K562 (cell line): ENCODE measurements around the gene FBLIM1. TPM values are rescaled to one million over a fixed set of nuclear protein-coding genes. Genes with fewer than 3 reads are reported as not detected.

ENCODE experiments used
- ATAC-seq: fragments of 200-7000 bp; cut with Tn5 transposase; 3 replicates; pipeline ENCODE4 v1.9.1; 2020; ENCODE audit warnings: moderate library complexity
- BruUV-seq: library from RNA; stranded (reverse); fragments of 400-500 nt; replicated peaks from 2 replicates; lab custom pipeline; 2021; lab: Mats Ljungman, UMichigan
- CTCF ChIA-PET: fragments of 300-600 bp; formaldehyde crosslinking; extraction: SDS; loops from one replicate; lab custom pipeline; 2021; ENCODE audit warnings: low intra/inter-chr PET ratio; lab: Yijun Ruan, JAX
- POLR2A ChIA-PET: fragments of 300-600, 350-650 bp; sonication (Branson Sonifier 250); formaldehyde crosslinking; extraction: SDS; loops from one replicate; lab custom pipeline; 2021; ENCODE audit warnings: antibody characterized with exemption, inconsistent platforms; lab: Yijun Ruan, JAX
- DNase-seq, 4 experiments: peaks; one replicate each; pipeline versions ENCODE4 v3.0.0 to v3.0.0-alpha.2; 2011 to 2018; ENCODE audit warnings: low spot score in 3 of 4, mixed read lengths in 3 of 4; ENCODE audit errors: extremely low read depth in 1 of 4
- FAIRE-seq: peaks from 2 replicates; lab custom pipeline; 2011; peaks lifted over from hg19 to GRCh38; lab: Jason Lieb, UNC
- H2AFZ ChIP-seq: 2 replicates; pipeline ENCODE4 v1.6.0; 2011; ENCODE audit warnings: low read depth, low read length, control low read depth, inconsistent platforms
- H3K27ac ChIP-seq: fragments of 200-600 bp; 3 replicates; pipeline ENCODE4 v1.8.0; 2011; ENCODE audit warnings: low read depth, mild to moderate bottlenecking, control low read depth, inconsistent platforms, low read length, moderate library complexity, mixed read lengths; ENCODE audit errors: extremely low read depth
- H3K27me3 ChIP-seq, 2 experiments: fragments of 300-600 bp in 1 of 2; 2 replicates in 1 of 2; 3 replicates in 1 of 2; pipeline versions ENCODE4 v1.6.0 to v1.8.0; 2011; ENCODE audit warnings: inconsistent platforms in 2 of 2, low read length in 2 of 2, mild to moderate bottlenecking in 1 of 2, mixed read lengths in 1 of 2, moderate library complexity in 1 of 2; ENCODE audit not compliant: control insufficient read depth in 2 of 2, insufficient read depth in 2 of 2
- H3K36me3 ChIP-seq: fragments of 300-600 bp; 3 replicates; pipeline ENCODE4 v1.8.0; 2011; ENCODE audit warnings: mild to moderate bottlenecking, low read length, inconsistent platforms; ENCODE audit not compliant: control insufficient read depth, insufficient read depth
- H3K4me1 ChIP-seq, 2 experiments: fragments of 200-600 bp in 1 of 2; replicated peaks in 1 of 2; 2 replicates in 1 of 2; 3 replicates in 1 of 2; pipeline versions ENCODE4 v1.5.1 to v1.8.0; 2011; ENCODE audit warnings: inconsistent platforms in 2 of 2, low read length in 2 of 2, mild to moderate bottlenecking in 1 of 2, mixed read lengths in 1 of 2, moderate library complexity in 1 of 2; ENCODE audit not compliant: control insufficient read depth in 2 of 2, insufficient read depth in 2 of 2
- H3K4me2 ChIP-seq: 2 replicates; pipeline ENCODE4 v1.6.1; 2011; ENCODE audit warnings: low read length, control low read depth, inconsistent platforms, mixed read lengths; ENCODE audit not compliant: insufficient read depth
- H3K4me3 ChIP-seq: fragments of 200-600 bp; sonication (generic), shearing (Covaris generic); 2 replicates; pipeline ENCODE4 v1.5.1; 2016; ENCODE audit warnings: control low read depth, inconsistent platforms
- H3K79me2 ChIP-seq: fragments of 200-600 bp; 3 replicates; pipeline ENCODE4 v1.8.0; 2011; ENCODE audit warnings: low read length, inconsistent platforms; ENCODE audit not compliant: control insufficient read depth, insufficient read depth
- H3K9ac ChIP-seq, 2 experiments: 2 replicates each; pipeline versions ENCODE4 v1.6.0 to v1.6.1; 2011; ENCODE audit warnings: low read depth in 2 of 2, low read length in 2 of 2, control low read depth in 1 of 2, inconsistent platforms in 1 of 2, mild to moderate bottlenecking in 1 of 2, mixed read lengths in 1 of 2; ENCODE audit not compliant: insufficient read depth in 1 of 2
- H3K9me1 ChIP-seq: one replicate; pipeline ENCODE4 v1.6.0; 2011; ENCODE audit warnings: inconsistent platforms, mild to moderate bottlenecking, low read length, moderate library complexity; ENCODE audit not compliant: control insufficient read depth, insufficient read depth
- H3K9me3 ChIP-seq: replicated peaks from 2 replicates; pipeline ENCODE4 v1.5.1; 2011; ENCODE audit warnings: low read depth, low read length, inconsistent platforms; ENCODE audit not compliant: control insufficient read depth, insufficient read depth
- H4K20me1 ChIP-seq: replicated peaks from 2 replicates; pipeline ENCODE4 v1.6.1; 2011; ENCODE audit warnings: low read length, inconsistent platforms, mixed read lengths; ENCODE audit not compliant: control insufficient read depth, insufficient read depth
- BHLHE40 ChIP-seq: IDR thresholded peaks from 2 replicates; pipeline ENCODE4 v1.6.1; 2011; ENCODE audit warnings: low read length, improper control_type of control experiment
- PRDM10 ChIP-seq: fragments of 450-650 bp; IDR thresholded peaks from 2 replicates; pipeline ENCODE4 v1.6.1; 2018; ENCODE audit not compliant: partially characterized antibody
- TRIM24 ChIP-seq, 2 experiments: fragments of 450-650 bp; IDR thresholded peaks; 2 replicates each; pipeline ENCODE4 v1.6.1; 2016
- ZNF24 ChIP-seq: fragments of 450-650 bp; IDR thresholded peaks from 2 replicates; pipeline ENCODE4 v1.6.1; 2016
- WGBS: fragments of 100-300 bp; shearing (Covaris generic); methylation state at CpG from one replicate; pipeline ENCODE4 v1.1.6; 2016; ENCODE audit warnings: low coverage, mixed read lengths; ENCODE audit not compliant: insufficient coverage; ENCODE audit errors: missing lambda C conversion rate; 5-methylcytosine and 5-hydroxymethylcytosine counted together
- in situ Hi-C: fragments of 300-500 bp; cut with MboI; formaldehyde crosslinking; loops from 4 replicates; pipeline ENCODE4 v1.15.0; 2018; ENCODE audit warnings: inconsistent platforms, mixed read lengths
- intact Hi-C: fragments of 100-400 bp; cut with micrococcal nuclease; formaldehyde crosslinking; loops from 2 replicates; pipeline ENCODE4 v1.14.2; 2022
- polyA plus RNA-seq, 8 experiments: library from polyadenylated mRNA; depleted of rRNA in 4 of 8; stranded (reverse) in 5 of 8; unstranded in 3 of 8; fragments of >200 nt; fragmentation: Nextera tagmentation in 2 of 8; fragmentation: Illumina TruSeq in 1 of 8; extraction: Ambion mirVana in 2 of 8; extraction: Trizol in 1 of 8; gene quantifications; 2 replicates each; pipeline versions ENCODE4 v1.2.1 to v1.2.3, GENCODE V29; 2011 to 2014; ENCODE audit warnings: inconsistent platforms in 1 of 8, missing spikeins in 1 of 8
- total RNA-seq, 7 experiments: library from RNA; depleted of rRNA in 6 of 7; stranded (reverse); fragments of >200 nt in 6 of 7; fragmentation: Illumina TruSeq in 2 of 7; extraction: Trizol in 2 of 7; gene quantifications; 2 replicates each; pipeline versions ENCODE4 v1.2.1 to v1.2.3, GENCODE V29; 2011 to 2021; ENCODE audit warnings: low replicate concordance in 1 of 7
- TF ChIP-seq, protein P1 (sequence below): fragments of 250-450 bp; sonication (Bioruptor Pico); IDR thresholded peaks from 2 replicates; pipeline ENCODE4 v1.8.0; 2021; ENCODE audit warnings: moderate library complexity, mild to moderate bottlenecking, inconsistent platforms
- TF ChIP-seq, protein P2 (sequence below): fragments of 450-650 bp; formaldehyde crosslinking; IDR thresholded peaks from 2 replicates; pipeline ENCODE4 v1.4.0; 2022; ENCODE audit warnings: mild to moderate bottlenecking, moderate library complexity

FBLIM1 gene
- total and polyA plus RNA-seq, 9 of the 15 experiments (the other 6 are each of a cell fraction or from before 2014, with no cell fraction given): 0.14 to 0.24 TPM; not detected in 7

DNA sequence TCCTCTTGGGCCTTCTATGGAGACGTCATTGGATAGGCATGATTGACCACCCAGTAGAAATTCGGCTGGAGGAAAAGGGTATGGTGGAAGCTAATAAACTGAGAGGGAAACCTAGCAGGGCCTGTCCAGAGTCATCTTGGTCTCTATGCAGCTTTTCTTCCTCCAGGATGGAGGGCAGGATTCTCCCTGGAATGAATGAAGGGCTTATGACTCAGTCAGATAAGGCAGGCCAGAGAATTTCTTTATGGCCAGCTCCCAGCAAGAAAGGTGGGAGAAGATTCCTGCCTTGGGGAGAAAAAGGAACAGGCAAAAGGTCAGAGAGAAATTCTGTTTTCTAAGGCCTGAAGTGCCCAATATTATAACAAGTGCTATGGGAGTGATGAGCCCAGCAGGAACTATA lies 17.1 kb downstream of the FBLIM1 start:
- H3K4me3 ChIP-seq: no peak overlapping the region
- no peaks in the 10 kb centered on the region for H3K79me2 ChIP-seq
- ATAC-seq (no peak), FAIRE-seq (no peak), DNase-seq (no peak)
- H3K9ac ChIP-seq: no peak overlapping the region
- H3K27me3 ChIP-seq: peaks cover 6 to 39% of the 10 kb centered on the region in 2 experiments; a peak in 4 of 5 replicates
- H4K20me1 ChIP-seq: no peaks in the 10 kb centered on the region
- intact Hi-C loops: no loop called here
- no TSS peak for BruUV-seq
- H2AFZ ChIP-seq: no peak overlapping the region
- no peak overlapping the region for H3K27ac ChIP-seq
- no peaks in the 10 kb centered on the region for H3K36me3 ChIP-seq
- 0% methylated on average over 2 of the region's 2 CpGs for WGBS
- no peaks in the 10 kb centered on the region for H3K9me1 ChIP-seq
- H3K4me2 ChIP-seq: no peak overlapping the region
- POLR2A ChIA-PET: interaction anchor here (0.9 to 1.1 kb wide), 3 partner anchors 9 to 73 kb away, joined by 4 to 6 read pairs (median 4); no protein-coding TSS in a partner anchor
- H3K9me3 ChIP-seq: no peaks in the 10 kb centered on the region; the same call in 1 of the 2 replicates
- in situ Hi-C loops: no loop called here
- peaks cover 7 to 9% of the 10 kb centered on the region in 2 experiments; a peak in 4 of 5 replicates for H3K4me1 ChIP-seq
- TF ChIP-seq, protein P1, sequence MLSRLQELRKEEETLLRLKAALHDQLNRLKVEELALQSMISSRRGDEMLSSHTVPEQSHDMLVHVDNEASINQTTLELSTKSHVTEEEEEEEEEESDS (CRISPR knock-in tag): no peak
- peak; percentile 66; the same call in 1 of the 2 replicates for TF ChIP-seq ZNF24
- CTCF ChIA-PET: no interaction called here

DNA sequence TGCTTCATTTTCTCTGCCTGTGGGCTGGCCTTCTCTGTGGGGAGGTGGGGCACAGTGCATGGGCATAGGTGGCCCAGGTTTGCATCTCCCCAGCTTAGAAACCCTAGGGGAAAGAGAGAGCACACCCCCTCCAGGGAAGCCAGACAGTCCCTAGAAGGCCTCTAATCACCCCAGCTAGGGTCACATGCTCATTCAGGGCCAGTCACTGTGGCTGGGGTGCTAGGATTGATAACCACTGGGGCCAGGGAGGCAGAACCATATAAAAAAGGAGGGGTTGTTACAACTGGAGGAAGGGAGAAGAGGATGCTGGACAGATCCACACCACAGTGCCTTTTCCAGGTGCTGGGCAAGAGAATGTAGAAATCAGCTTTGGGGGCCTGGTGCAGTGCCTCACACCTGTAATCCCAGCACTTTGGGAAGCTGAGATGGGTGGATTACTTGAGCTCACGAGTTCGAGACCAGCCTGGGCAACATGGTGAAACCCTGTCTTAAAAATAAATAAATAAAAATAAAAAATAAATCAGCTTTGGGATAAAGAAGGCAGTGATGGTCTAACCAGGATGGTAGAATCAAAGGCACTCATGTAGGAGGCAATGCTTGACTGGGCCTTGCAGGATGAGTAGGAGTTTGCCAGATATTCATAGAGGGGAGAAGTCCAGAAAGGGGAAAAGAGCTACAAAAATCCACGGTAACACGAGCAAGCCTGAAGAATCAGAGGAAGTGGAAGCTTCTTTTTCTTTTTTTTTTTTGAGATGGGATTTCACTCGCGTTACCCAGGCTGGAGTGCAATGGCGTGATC lies 19.5 kb downstream of the FBLIM1 start:
- Histone ChIP-seq H3K4me1 (peaks cover 9 to 14% of the 10 kb centered on the region in 2 experiments; a peak in 4 of 5 replicates), H3K9me1 (no peaks in the 10 kb centered on the region), H2AFZ (no peak overlapping the region), H4K20me1 (no peaks in the 10 kb centered on the region), H3K27me3 (peaks cover 0 to 22% of the 10 kb centered on the region in 2 experiments; a peak in 2 of 5 replicates), H3K9me3 (no peaks in the 10 kb centered on the region), H3K36me3 (no peaks in the 10 kb centered on the region), H3K9ac (peak overlapping the region in 1 of 2 experiments; percentile 55; a peak in 1 of 4 replicates), H3K4me3 (no peak overlapping the region), H3K79me2 (no peaks in the 10 kb centered on the region), H3K4me2 (no peak overlapping the region), H3K27ac (no peak overlapping the region)
- DNase-seq (peak in 1 of 4 experiments; percentile 18), FAIRE-seq (no peak), ATAC-seq (peak; percentile 68)
- CTCF ChIA-PET: no interaction called here
- in situ Hi-C loops (no loop called here), intact Hi-C loops (no loop called here)
- POLR2A ChIA-PET: interaction anchor here (0.7 to 1.0 kb wide), 5 partner anchors 8 to 84 kb away, joined by 3 to 4 read pairs (median 3); no protein-coding TSS in a partner anchor
- 22% methylated on average over 7 of the region's 7 CpGs for WGBS
- no TSS peak for BruUV-seq
- TF ChIP-seq PRDM10: peak; percentile 84
- TF ChIP-seq BHLHE40: no peak
- TF ChIP-seq TRIM24 (IDR thresholded peaks at IDR 0.05): no peak
- TF ChIP-seq, protein P2, sequence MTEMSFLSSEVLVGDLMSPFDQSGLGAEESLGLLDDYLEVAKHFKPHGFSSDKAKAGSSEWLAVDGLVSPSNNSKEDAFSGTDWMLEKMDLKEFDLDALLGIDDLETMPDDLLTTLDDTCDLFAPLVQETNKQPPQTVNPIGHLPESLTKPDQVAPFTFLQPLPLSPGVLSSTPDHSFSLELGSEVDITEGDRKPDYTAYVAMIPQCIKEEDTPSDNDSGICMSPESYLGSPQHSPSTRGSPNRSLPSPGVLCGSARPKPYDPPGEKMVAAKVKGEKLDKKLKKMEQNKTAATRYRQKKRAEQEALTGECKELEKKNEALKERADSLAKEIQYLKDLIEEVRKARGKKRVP (CRISPR knock-in tag): no peak
